Stromal cell of bone marrow (primary cell): ENCODE results near the gene TMCC2.
"Not testable (repeated sequence)": the region's sequence is repeated elsewhere in the genome, so short reads cannot be mapped to it uniquely, and the experiment has no call there.

Experiments
- DNase-seq: peaks from one replicate; pipeline ENCODE4 v3.0.0-alpha.2; 2012; ENCODE audit warnings: low read depth

TMCC2 gene

DNA sequence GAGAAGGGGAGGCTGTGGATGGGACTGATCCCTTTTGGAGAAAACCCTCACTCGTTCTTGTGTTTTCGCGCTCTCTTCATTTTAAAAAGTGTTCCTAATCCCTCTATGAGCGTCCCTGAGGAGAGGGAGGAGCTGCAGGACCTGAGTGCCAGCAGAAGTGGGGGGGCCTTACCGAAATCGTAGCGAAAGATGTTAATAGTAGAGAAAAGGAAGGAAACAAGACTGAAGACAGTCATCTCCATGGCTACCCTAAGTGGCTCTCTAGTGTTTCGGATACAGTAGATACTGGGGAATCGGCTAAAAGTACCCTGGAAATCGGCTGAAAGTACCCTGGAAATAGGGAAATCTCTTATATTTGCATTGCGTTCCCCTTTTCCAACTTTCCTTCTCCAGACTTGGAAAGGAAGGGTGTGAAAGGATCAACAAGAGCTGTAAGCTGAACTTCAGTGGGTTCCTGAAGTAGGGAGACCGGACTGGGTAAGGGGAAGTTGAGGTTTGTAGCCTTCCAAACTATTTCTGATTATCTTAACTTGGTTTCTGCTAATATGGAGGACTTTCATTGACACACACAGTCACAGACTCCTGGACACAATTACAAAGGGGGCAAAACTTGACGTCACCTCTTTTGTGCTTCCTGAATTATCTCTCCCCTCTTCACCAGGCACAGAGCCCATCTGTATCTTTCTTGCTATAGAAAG lies 15.8 kb upstream of the TMCC2 start:
- no peak for DNase-seq

DNA sequence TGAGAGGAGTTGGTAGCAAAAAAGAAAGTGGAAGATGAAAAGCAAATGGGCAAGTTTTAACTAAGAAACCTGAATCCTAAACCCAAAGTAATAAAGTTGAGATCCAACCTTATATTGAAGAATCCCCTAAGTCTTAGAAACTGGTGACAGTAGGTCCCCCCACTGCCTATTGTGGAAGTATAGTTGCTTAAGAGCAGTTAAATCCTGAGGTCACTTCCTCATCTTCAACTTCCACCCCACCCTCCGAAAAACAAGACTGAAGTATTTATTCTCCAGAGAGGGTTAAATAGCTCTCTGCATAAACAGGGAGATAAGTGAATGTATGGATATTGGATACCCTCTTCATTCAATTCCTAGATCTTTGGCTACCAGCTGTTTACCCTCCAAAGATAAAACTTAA lies 13.0 kb upstream of the TMCC2 start:
- DNase-seq: no peak

DNA sequence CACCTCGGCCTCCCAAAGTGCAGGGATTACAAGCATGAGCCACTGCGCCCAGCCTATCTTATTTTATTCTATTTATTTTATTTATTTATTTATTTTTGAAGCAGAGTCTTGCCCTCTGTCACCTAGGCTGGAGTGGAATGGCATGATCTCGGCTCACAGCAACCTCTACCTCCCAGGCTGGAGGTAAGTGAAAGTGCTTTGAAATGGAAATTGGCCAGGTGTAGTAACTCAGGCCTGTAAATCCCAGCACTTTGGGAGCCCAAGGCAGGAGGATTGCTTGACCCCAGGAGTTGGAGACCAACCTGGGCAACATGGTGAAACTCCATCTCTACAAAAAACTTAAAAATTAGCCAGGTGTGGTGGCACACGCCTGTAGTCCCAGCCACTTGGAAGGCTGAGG lies 11.2 kb upstream of the TMCC2 start:
- no peak for DNase-seq

DNA sequence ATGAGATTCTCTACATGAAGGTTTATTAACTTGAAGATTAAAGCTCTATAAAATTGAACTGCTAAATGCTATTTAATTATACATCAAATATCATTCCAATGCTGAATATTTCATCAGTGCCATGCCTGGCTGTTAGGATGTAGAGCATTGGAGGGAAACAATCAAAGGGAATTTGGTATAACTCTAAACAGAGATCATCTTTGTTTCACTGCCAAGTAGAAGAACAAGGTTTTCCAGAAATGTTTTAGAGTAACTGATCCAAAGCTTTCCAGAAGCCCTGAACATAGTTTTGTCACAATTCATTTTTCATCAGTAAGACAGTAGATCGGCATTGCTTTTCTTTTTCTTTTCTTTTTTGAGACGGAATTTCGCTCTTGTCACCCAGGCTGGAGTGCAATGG lies 10.3 kb upstream of the TMCC2 start:
- no peak for DNase-seq

DNA sequence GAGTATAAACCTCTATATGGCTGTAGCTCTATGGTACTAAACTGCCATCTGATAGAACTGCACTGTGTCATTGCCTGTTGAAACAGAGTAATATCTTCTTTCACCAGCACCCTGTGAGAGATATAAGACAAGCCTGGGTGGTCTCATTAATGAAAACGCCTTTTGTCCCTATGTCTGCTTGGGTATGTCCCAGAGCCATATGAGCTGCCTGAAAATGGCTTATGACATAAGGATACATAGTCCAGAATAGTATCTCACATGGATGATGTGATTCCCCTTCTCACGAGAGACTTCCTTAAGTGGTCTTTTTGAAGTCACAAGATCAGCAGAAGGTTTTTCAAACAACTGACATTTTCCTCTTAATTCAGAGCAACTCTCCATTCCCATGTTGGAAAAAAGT lies 7.3 kb upstream of the TMCC2 start:
- DNase-seq: no peak

DNA sequence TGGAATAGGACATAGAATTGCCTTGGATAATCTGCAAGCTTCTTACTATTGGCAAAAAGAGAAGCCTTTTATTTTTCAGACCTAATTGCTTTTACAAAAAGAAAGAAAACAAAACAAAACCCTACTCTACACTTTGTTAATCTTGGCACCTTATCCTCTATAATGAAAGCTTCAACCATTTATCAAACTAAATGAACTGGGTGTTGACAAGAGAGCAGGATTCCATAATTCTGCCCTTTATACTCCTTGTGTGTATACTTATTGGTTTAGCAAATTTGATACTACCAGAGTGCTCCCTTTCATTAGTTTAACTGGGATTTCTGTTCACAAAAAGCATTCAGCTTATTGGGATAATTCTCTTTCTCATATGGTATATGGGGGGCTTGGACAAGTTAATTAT lies 3.0 kb upstream of the TMCC2 start:
- no peak for DNase-seq

DNA sequence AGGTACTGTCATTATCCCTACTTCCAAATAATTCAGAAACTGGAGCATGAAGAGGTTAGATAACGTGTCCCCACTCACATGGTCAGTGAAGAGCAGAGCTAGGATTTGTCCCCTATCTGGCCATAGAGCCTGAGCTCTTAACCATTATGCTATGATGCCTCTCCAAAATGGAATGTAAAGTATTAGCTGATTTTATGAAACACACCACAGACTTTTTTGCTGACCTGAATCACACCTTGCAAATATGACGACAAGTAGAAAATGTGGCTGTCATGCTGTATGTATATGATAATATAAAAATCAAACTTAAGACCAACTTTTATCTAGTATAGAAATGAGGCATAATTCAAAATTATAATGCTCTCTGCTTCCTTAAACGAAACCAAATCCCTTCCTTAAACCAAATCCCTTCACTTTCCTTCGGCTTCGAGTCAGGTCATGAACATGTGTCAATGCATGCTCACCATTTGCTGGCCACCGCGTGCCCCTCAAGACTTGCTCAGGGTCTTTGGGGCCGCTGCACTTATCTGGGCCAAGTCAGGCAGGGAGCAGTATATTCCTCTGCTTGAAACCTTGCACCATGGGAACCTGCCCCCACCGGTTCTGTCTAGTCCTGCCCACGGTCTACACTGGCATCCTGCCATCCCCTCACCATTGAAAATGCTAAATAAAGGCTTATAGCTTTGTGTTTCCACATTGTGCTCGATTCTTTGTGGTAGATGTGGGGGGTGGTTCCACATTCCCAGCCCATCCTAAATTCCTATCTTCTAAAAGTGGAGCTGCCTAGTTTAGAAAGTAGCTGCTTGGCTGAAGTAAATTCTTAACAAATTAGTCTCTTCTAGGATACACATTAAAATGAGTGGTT lies 1.6 kb upstream of the TMCC2 start:
- DNase-seq: no peak

DNA sequence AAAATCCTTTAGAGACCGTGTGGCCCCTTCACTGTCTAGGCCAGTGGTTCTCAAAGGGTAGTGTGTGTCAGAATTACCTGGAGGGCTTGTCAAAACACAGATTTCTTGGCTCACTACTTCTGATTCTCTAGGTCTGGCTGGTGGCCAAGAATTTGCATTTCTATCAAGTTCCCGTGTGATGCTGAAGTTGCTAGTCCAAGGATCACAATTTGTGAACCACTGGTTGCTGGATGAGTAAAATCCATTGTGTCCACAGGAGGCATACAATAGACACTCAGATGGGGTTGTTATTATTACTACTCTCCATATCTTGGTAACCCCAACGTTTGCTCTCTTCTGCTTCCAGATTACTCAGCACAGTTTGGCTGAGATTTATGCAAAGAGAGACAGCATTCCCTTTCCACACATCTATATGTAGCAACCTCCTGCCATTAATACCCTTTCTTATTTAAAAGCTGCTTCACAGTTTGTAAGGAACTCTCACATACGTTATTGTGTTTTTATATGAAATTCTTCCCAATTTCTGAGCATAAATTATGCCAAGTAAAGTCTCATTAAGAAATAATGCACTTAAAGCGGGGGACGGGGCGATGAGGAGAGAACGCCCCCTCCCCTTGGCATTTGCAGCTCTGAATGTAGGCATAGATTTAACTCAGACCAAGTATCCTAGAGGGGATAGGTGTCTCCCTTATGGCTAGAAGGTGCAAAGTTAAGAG lies 720 bp upstream of the TMCC2 start:
- DNase-seq: peak; percentile 25

DNA sequence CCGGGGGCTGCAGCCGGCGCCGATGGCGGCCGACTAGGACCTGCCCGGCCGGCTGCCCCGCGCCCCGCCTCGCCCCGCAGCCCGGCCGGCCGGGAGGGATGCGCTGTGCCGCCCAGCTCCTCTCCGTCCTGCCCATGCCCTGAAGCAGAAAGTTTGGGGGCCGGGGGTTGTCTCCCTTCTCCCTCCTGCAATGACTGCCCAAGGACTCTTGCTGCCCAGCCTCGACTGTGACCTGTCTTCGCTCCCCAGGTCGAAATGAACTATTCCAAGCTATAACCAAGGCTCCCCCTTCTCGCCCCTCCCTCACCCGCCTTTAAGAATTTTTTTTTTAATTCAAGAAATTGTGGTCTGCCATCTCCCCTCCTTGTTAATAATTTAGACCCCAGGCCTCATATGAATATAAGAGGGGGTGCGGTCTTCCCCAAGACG lies 361 bp downstream of the TMCC2 start:
- DNase-seq: no peak

DNA sequence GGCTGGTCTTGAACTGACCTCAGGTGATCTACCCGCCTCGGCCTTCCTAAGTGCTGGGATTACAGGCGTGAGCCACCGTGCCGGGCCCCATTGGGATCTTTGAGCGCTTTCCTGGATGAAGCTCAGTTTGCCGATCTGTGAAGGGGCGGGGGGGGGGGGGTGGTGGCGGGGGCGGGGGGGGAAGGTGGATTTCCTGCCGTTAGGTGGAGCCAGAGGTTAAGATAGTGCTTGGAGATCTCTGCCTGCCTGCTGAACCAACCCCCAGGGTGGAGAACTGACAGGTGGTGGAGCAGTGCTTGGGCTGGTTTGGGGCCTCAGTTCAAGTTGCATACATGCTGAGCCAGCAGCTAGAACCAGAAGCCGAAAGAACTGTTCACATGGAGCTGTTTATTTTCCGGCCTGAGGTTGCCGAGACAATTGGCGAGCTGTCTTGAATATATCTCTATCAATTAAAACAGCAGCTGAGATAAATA lies 1.7 kb downstream of the TMCC2 start:
- DNase-seq: peak; percentile 4

DNA sequence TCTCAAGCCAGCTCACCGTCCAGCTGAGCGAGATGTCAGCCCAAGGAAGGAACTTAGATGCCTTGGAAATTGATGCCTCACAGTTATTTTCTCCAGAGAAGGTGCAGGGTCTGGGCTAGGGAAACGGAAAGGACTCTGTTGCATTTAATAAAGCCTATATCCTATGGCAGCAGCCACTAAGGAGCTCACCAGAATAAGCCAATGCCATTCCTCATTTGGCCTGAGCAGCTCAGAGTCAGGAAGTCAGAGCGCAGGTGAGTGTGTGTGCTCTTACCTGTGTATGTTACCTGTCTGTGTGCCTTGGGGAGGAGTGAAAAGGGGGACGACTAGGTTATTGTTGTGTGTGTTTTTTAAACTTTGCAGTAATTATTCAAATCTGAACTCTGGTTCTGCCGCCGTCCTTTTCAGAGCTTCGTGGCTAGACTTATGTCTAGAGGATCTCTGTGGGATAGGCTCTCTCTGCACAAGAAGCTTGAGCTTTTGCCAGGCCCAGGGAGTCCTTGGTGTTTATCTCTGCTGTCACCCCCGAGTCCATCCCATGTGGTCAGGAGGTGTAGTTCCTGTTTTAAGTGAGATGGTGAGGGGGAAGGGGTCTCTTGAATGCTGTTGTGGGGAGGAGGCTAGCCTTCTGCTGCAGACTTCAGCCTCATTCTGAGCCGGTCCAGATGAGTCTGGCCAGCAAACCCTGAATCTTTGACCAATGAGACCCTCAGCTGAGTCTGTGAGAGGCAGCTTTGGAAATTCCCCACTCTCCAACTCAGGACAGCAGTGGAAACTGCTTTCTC lies 2.4 kb downstream of the TMCC2 start:
- no peak for DNase-seq

DNA sequence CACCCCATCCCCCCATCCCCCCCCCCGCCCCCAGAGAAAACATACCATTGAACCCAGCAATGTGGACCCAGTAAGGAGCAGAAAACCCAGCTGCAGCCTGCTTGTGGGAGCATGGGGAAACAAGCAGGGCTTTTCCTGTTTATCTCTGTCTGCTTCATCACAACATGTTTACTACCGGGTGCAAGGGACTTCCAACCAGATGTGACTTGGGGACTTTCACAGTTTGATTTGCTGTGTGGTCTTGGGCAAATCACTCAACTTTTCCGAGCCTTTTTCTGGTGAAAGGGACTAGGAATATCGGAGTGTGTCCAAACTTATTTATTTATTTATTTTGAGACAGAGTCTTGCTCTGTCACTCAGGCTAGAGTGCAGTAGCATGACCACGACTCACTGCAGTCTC lies 3.2 kb downstream of the TMCC2 start:
- no peak for DNase-seq

DNA sequence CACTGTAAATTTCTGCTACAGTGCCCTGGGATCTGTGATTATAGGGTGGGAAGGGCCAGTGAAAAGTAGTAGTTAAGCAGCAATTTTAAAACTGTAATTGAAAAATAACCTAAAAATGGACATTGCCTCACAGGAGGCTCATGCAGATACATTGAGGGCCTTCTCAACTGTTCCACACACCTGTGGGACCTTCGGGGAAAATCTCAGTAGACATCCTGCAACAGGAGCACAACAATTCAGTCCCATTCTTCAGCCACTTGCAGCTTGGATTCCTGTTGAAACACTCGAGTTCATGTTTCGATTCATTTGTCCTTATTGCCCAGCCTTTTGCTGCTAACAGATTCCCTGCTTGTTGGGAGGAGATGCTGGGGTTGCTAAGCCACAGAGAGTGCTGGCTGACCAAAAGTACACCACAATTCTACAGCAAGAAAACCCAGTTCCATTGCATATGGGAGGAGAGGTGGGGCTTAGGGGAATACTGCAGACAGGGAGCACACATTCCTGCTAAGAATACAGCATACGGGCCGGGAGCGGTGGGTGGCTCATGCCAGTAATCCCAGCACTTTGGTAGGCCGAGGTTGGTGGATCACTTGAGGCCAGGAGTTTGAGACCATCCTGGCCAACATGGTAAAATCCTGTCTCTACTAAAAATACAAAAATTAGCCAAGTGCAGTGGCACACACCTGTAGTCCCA lies 4.5 kb downstream of the TMCC2 start:
- DNase-seq: no peak

DNA sequence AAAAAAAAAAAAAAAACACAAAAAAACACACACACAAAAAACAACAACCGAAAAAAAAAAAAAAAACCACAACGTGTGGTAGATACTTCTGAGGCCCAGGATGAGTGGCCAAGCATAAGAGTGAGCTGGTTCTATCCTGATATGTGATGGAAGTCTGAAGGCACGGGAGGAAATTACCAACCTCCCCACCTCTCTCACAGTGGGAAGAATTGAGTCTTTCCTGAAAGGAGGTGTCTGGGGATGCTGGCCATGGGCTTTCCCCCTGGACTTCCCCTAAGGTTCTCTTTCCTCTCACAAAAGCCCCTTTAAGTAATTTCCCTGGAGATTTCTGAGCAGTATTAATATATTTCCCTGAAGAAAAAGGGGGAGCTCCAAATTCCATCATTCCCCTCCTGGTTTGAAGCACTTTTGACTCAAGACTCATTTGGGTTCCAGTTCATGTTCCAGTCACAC lies 5.2 kb downstream of the TMCC2 start:
- no peak for DNase-seq

DNA sequence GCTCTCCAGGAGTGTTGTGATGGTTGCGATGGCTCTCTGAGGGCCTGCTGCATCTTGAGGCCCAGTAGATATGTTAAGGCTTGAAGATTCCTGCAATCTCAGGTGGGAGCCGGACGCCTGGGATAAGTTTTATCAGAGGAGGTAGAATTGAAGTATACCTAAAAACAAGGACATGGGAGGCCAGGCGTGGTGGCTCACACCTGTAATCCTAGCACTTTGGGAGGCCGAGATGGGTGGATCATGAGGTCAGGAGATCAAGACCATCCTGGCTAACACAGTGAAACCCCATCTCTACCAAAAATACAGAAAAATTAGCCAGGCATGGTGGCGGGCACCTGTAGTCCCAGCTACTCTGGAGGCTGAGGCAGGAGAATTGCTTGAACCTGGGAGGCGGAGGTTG lies 6.2 kb downstream of the TMCC2 start:
- not testable (repeated sequence) for DNase-seq

DNA sequence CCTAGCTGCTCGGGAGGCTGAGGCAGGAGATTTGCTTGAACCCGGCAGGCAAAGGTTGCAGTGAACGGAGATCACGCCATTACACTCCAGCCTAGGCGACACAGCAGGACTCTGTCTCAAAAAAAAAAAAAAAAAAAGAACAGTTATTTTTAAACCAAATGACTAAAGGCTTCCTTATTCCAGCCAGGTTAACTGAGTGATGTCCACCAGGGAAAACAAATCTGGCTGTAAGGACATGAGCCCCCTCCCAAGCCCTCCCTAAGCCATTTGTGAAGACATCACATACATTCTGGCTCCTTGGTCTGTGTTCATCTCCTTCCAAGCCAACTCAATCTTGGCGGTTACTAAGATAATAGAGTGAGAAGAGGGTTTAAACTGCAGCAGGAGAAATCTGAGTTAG lies 8.2 kb downstream of the TMCC2 start:
- no peak for DNase-seq

DNA sequence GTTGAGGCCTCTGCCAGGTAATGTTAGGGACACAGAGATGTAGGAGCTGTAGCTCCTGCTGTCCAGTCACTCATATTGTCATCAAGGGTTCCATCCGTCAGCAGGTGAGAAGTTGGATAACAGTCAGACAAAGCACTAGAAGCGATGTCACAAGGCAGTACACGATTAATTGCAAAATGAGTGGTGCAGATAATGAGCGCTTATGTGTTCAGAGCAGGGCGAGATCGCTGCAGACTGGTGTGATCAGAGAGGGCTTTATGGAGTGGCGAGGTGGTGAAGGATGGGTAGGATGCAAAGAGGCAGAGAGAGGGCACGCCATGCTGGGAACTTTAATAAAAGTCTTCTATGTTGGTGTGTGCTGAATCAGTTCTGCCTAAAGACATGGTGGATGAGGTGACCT lies 8.8 kb downstream of the TMCC2 start:
- DNase-seq: no peak

DNA sequence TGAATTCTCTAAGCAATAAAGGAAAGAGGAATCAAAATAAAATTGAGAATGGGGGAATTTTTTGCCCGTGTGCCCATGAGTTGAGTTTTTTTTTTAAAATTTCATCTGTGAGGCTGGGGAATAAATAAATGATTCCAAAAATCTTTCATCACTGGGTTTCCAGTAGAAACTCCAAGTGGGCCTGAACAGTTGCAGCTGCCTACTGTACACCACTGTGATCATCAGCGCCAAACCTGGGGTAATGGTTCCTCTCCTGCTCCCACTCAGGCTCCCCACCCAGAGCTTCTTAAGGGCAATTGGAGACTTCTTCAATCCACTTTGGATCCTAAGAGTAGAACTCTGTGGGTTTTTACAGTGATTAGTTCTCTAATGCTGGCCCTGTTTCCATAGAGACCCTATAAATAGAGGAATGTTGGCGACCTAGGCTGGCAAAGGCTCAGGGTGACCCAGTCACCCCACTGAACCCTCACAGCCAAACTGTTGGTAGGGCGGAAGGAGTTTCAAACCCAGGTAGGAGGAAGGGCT lies 9.3 kb downstream of the TMCC2 start:
- DNase-seq: no peak

DNA sequence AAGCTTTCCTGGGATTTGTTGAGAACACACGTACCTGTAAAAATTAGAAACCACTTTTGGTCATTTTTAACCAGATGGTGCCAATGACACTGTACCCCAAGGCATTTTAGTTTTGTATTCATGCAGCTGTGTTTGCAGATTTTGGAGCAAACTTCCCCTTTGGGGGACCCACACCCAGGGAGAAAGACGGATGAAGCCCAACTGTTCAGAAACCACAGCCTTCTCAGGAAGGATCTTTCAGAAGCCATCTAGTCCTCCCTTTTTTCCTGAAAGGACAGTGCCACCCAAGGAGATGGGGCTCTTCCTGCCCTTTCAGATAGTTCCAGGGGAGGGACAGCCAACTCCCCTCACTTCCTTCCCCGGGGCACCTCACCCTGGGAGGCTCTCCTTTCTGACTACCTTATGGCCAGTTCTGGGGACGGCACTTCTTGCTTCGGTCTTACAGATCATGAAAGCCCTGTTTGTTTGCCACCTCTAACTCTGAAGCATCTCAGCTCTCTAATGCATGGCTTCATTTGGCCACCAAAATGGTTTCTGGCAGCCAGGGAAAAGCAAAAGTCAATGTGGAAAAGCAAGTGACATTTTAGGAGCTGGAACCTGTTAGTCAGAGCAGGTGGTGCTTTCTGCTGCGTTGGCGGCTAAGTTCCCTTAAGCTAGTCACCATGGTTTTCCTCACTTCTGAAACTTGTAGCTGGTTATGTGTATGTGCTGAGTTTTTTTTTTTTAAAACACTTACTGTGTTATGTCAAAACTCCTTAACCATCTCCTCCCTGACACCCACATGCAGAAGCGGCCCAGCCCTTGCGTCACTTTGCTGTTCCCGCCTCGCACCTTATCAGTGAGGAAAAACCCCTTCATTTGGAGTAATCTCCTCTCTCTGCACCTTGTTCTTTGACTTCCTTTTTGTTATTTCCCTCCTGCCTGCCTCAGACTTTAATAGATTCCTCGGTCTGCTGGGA lies 10.1 kb downstream of the TMCC2 start:
- DNase-seq: no peak

DNA sequence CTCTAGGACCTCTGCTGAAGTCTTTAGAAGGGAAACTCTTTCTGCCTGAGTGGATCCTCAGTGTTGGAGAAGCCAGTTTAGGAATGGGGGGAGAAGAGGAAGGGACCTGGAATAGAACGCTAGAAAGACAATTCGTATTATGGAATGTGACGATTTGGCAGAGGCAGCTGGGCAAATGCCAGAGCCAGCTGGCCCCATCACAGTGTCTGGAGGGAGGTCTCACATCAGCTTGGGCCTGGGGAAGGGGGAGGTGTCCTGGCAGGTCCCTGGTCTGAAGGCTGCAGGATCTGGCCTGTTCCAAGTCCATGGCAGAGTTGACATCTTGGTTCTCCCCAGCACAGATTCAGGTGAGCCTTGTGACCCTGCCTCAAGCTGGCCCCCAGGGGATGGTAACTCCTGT lies 11.3 kb downstream of the TMCC2 start:
- no peak for DNase-seq
